Measurements from ENCODE around the gene KCNMB1.

KCNMB1 gene, protein sequence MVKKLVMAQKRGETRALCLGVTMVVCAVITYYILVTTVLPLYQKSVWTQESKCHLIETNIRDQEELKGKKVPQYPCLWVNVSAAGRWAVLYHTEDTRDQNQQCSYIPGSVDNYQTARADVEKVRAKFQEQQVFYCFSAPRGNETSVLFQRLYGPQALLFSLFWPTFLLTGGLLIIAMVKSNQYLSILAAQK

DNA sequence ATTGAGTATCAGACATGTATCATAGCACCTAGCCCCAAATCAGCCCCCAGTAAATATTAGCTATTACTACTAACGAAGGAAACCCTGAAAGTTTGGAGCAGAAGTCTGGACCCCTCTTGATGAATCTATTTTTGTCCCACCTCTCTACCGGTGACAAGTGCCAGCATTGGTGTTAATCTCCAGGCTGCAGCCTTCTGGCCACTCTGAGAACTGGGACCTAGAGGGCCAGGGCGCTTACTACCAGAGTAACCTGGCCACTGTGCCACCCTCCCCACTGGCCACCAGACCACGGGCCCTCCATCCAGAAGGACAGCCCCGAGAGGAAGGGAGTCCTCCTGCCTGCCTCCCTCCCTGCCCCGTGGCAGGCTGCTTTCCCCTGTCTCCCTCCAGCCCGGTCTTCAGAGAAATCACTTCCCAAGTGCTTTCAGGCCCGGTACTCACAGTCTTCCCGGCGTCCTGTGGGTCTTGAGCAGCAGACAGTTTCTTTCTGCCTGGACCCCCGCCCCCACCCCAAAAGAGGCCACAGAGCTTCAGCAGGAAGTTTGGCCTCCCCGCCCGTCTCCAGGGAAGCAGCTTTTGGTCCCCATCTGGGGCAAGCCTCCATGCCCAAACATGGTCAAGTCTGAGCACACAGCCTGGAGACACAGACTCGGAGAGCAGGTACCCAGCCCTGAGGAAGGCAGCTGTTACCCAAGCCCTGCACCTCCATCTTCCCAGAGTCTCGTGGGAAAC lies at the start of gene KCNMB1:
KCNMB1 (minus strand) TSS at position 550 of the 732 bp plus-strand sequence. CDS start 3,920 bp downstream, outside the sequence.
- DNase-seq (ENCODE audit: low read depth): no peak
- no peak within 1 kb of the TSS for H3K4me3 ChIP-seq (ENCODE audit: low read length)
- no peak for TF ChIP-seq CTCF (conservative IDR thresholded peaks at IDR 0.05; ENCODE audit: low read depth, low read length)

DNA sequence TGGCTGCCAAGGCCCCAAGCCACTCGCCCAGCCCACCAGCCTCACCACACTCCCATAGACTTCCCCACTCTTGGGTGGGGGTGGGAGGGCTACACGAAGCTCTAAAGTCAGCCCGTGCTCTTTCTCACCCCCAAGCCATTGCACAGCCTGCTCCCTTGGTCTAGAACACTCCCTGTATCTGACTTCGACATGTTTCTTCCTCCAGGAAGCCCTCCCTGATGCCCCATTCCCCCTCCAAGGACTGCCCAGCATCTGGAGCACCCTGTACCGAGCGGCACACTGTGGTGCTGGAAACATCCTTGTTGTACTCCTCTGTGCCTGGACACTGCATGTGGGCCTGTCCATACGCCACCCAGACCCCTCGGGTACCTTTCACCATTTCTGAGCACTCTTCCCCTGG lies 49.4 kb upstream of the KCNMB1 start:
- H3K4me3 ChIP-seq (ENCODE audit: low read length): no peak overlapping the region
- DNase-seq (ENCODE audit: low read depth): no peak
- TF ChIP-seq CTCF (conservative IDR thresholded peaks at IDR 0.05; ENCODE audit: low read depth, low read length): no peak

DNA sequence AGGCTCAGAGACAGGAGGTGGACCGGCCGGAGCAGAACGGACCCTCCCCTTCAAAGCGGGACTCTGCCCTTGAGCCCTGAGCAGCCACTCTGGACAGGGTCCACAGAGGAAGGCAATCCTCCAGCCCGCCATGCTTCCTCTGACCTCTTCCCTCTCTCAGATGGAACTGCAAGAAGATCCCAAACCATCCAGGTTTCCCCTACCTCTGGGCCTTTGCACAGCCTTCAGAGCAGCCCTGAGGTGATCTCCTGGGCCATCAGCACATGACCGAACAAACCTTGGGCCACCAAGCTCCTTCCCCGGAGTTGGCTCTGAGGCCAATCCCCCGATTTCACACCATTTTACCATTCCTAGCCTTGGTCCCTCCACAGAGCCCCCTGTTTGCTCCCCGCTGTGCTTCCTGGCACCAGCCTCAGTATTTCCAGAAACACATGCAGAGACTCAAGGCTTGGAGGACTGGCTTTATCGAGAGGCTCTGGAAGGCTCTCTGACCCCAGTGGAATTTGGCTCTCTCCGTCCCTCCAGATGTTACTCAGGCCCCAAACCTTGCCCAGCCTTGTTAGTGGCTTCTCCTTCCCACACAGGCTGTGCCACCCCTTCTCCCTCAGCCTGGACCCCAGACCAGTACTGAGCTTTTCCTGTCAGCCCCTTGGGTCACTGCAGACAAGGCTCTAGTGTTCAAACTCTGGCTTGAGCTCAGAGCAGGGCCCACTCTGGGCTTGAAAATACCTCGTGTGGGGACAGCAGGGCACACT lies 48.6 kb upstream of the KCNMB1 start:
- DNase-seq (ENCODE audit: low read depth): no peak
- no peak overlapping the region for H3K4me3 ChIP-seq (ENCODE audit: low read length)
- no peak for TF ChIP-seq CTCF (conservative IDR thresholded peaks at IDR 0.05; ENCODE audit: low read depth, low read length)

GRCh38 chr5:170436335-170436734 lies 47.2 kb upstream of the KCNMB1 start:
- H3K4me3 ChIP-seq (ENCODE audit: low read length): no peak overlapping the region
- no peak for TF ChIP-seq CTCF (conservative IDR thresholded peaks at IDR 0.05; ENCODE audit: low read depth, low read length)
- no peak for DNase-seq (ENCODE audit: low read depth)

DNA sequence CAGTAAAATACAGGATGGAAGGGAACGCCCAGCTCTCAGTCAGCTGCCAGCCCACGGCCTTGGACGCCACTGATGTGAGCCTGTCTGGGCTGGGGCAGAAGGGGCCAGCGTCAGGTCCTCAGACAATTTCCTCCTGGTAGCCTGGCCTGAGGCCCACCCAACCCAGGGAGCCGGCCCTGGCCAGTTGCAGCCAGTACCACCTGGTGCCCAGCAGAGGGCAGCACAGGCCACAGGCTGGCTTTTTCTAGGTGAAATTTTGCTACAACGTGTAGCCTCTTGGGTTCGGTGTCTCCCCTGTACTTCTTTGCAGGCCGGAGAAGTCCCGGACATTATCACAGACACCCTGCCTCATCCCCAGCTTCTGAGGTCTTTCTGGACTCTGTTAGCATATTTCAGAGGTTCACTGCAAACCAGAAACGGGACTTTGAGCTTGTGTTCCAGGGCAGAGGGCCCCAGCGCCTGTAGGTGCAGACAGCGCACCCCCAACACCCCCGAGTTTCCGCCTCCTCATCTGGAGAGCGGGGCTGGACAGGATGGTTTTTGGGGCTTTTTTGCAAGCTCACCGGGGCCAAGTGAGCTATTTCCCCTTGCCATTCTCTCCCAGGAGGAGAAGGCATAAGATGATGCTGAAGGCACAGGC lies 45.9 kb upstream of the KCNMB1 start:
- DNase-seq (ENCODE audit: low read depth): no peak
- TF ChIP-seq CTCF (conservative IDR thresholded peaks at IDR 0.05; ENCODE audit: low read depth, low read length): peak; percentile 99
- H3K4me3 ChIP-seq (ENCODE audit: low read length): no peak overlapping the region

GRCh38 chr5:170432669-170433068 lies 43.5 kb upstream of the KCNMB1 start:
- no peak for TF ChIP-seq CTCF (conservative IDR thresholded peaks at IDR 0.05; ENCODE audit: low read depth, low read length)
- H3K4me3 ChIP-seq (ENCODE audit: low read length): no peak overlapping the region
- no peak for DNase-seq (ENCODE audit: low read depth)

Data from retinal pigment epithelial cell (primary cell).